Activated CD4-positive, alpha-beta memory T cell treated with anti-CD3 and anti-CD28 coated beads for 36 hours (primary cell): Measurements from ENCODE around the gene TCF7L1. TPM values are rescaled to one million over a fixed set of nuclear protein-coding genes. Genes with fewer than 3 reads are reported as not detected.

Source experiments
- CTCF ChIA-PET: fragments of 350-600 bp; sonication (Branson Sonifier 250); formaldehyde crosslinking; loops from one replicate; lab custom pipeline; 2021; ENCODE audit warnings: antibody characterized with exemption, inconsistent platforms; lab: Charles Lee
- POLR2A ChIA-PET: fragments of 350-600 bp; sonication (Branson Sonifier 250); formaldehyde crosslinking; loops from one replicate; lab custom pipeline; 2021; ENCODE audit warnings: antibody characterized with exemption; lab: Charles Lee
- DNase-seq: peaks from one replicate; pipeline ENCODE4 v3.0.0-alpha.2; 2020
- H3K27ac Mint-ChIP-seq: one replicate; pipeline ENCODE4 v1.8.0; 2021; ENCODE audit warnings: mixed read lengths
- H3K27me3 Mint-ChIP-seq: one replicate; pipeline ENCODE4 v1.8.0; 2021; ENCODE audit warnings: mixed read lengths
- H3K36me3 Mint-ChIP-seq: one replicate; pipeline ENCODE4 v1.8.0; 2021; ENCODE audit warnings: mixed read lengths
- H3K4me1 Mint-ChIP-seq: one replicate; pipeline ENCODE4 v1.8.0; 2021; ENCODE audit warnings: low read depth, mixed read lengths
- H3K4me3 Mint-ChIP-seq: one replicate; pipeline ENCODE4 v1.8.0; 2021; ENCODE audit warnings: mild to moderate bottlenecking, mixed read lengths
- H3K9me3 Mint-ChIP-seq: one replicate; pipeline ENCODE4 v1.8.0; 2021; ENCODE audit warnings: mixed read lengths
- intact Hi-C: fragments of 100-400 bp; cut with micrococcal nuclease; formaldehyde crosslinking; loops from one replicate; pipeline ENCODE4 v1.15.1; 2023
- total RNA-seq, 2 experiments: library from RNA; stranded (reverse); gene quantifications; one replicate each; pipeline ENCODE4 v1.2.3, GENCODE V29; 2021

Gene TCF7L1
- total RNA-seq, 2 experiments from 2014 or later, result 0.07 TPM; not detected in 1

GRCh38 chr2:85133751-85134254, 611 bp downstream of the TCF7L1 start:
- peak; percentile 27 for DNase-seq
- no peaks in the 10 kb centered on the region for H3K9me3 Mint-ChIP-seq
- no peak overlapping the region for H3K27ac Mint-ChIP-seq
- peaks cover 1% of the 10 kb centered on the region for H3K36me3 Mint-ChIP-seq
- H3K4me1 Mint-ChIP-seq, result peaks cover 4% of the 10 kb centered on the region
- H3K27me3 Mint-ChIP-seq, result peaks cover 48% of the 10 kb centered on the region
- intact Hi-C loops, result loop anchor here (2.0 to 5.0 kb wide), 3 partner anchors 67 to 207 kb away; no protein-coding TSS in a partner anchor
- CTCF ChIA-PET, result interaction anchor here (0.9 to 2.0 kb wide), 3 partner anchors 8 to 166 kb away, joined by 3 to 6 read pairs (median 3); no protein-coding TSS in a partner anchor
- POLR2A ChIA-PET, result no interaction called here
- peak overlapping the region; percentile 50 for H3K4me3 Mint-ChIP-seq

- CTCF ChIA-PET, result interaction anchor here (0.7 to 2.0 kb wide), 3 partner anchors 9 to 166 kb away, joined by 3 to 6 read pairs (median 3); no protein-coding TSS in a partner anchor
- H3K27ac Mint-ChIP-seq, result no peak overlapping the region
- H3K4me1 Mint-ChIP-seq, result peaks cover 4% of the 10 kb centered on the region
- H3K4me3 Mint-ChIP-seq, result peak overlapping the region; percentile 12
- peak; percentile 19 for DNase-seq
- H3K9me3 Mint-ChIP-seq, result no peaks in the 10 kb centered on the region
- H3K27me3 Mint-ChIP-seq, result peaks cover 48% of the 10 kb centered on the region
- H3K36me3 Mint-ChIP-seq, result peaks cover 1% of the 10 kb centered on the region
- POLR2A ChIA-PET, result no interaction called here
- intact Hi-C loops, result loop anchor here (5.0 kb wide), 2 partner anchors 168 to 207 kb away; no protein-coding TSS in a partner anchor
Observed at GRCh38 chr2:85134255-85134895, 1.2 kb downstream of the TCF7L1 start.

GRCh38 chr2:85134896-85135659, 1.9 kb downstream of the TCF7L1 start:
- no peak for DNase-seq
- intact Hi-C loops, result loop anchor here (5.0 kb wide), 2 partner anchors 167 to 208 kb away; no protein-coding TSS in a partner anchor
- Mint-ChIP-seq H3K4me3 (peak overlapping the region; percentile 12), H3K36me3 (no peaks in the 10 kb centered on the region), H3K9me3 (no peaks in the 10 kb centered on the region), H3K4me1 (peaks cover 4% of the 10 kb centered on the region), H3K27ac (no peak overlapping the region), H3K27me3 (peaks cover 50% of the 10 kb centered on the region)
- CTCF ChIA-PET, result interaction anchor here (0.7 to 0.8 kb wide), 2 partner anchors 68 to 165 kb away, joined by 3 read pairs; no protein-coding TSS in a partner anchor
- POLR2A ChIA-PET, result no interaction called here

GRCh38 chr2:85135660-85135914, 2.4 kb downstream of the TCF7L1 start:
- no peak overlapping the region for H3K27ac Mint-ChIP-seq
- H3K27me3 Mint-ChIP-seq, result peaks cover 47% of the 10 kb centered on the region
- H3K9me3 Mint-ChIP-seq, result no peaks in the 10 kb centered on the region
- no peak for DNase-seq
- CTCF ChIA-PET, result interaction anchor here (0.8 kb wide), 1 partner anchor 165 kb away, joined by 3 read pairs; no protein-coding TSS in a partner anchor
- POLR2A ChIA-PET, result no interaction called here
- peaks cover 4% of the 10 kb centered on the region for H3K4me1 Mint-ChIP-seq
- H3K36me3 Mint-ChIP-seq, result no peaks in the 10 kb centered on the region
- intact Hi-C loops, result no loop called here
- no peak overlapping the region for H3K4me3 Mint-ChIP-seq

- Mint-ChIP-seq H3K27ac (no peak overlapping the region), H3K9me3 (no peaks in the 10 kb centered on the region), H3K4me1 (peaks cover 2% of the 10 kb centered on the region), H3K27me3 (peaks cover 46% of the 10 kb centered on the region), H3K4me3 (no peak overlapping the region), H3K36me3 (no peaks in the 10 kb centered on the region)
- intact Hi-C loops, result no loop called here
- POLR2A ChIA-PET, result no interaction called here
- DNase-seq, result no peak
- CTCF ChIA-PET, result no interaction called here
Observed at GRCh38 chr2:85137156-85137555, 4.0 kb downstream of the TCF7L1 start.

- intact Hi-C loops, result no loop called here
- no peak overlapping the region for H3K4me3 Mint-ChIP-seq
- peaks cover 30% of the 10 kb centered on the region for H3K27me3 Mint-ChIP-seq
- H3K27ac Mint-ChIP-seq, result no peak overlapping the region
- H3K36me3 Mint-ChIP-seq, result no peaks in the 10 kb centered on the region
- ChIA-PET POLR2A (no interaction called here), CTCF (interaction anchor here (0.9 to 1.2 kb wide), 4 partner anchors 9 to 218 kb away, joined by 3 read pairs; partner anchors contain the start of gene TCF7L1)
- no peak for DNase-seq
- H3K9me3 Mint-ChIP-seq, result no peaks in the 10 kb centered on the region
- H3K4me1 Mint-ChIP-seq, result no peaks in the 10 kb centered on the region
Observed at GRCh38 chr2:85143463-85144082, 10.4 kb downstream of the TCF7L1 start.

- DNase-seq, result no peak
- ChIA-PET CTCF (no interaction called here), POLR2A (interaction anchor here (0.6 to 0.7 kb wide), 2 partner anchors 127 to 526 kb away, joined by 3 read pairs; no protein-coding TSS in a partner anchor)
- H3K36me3 Mint-ChIP-seq, result no peaks in the 10 kb centered on the region
- no peaks in the 10 kb centered on the region for H3K9me3 Mint-ChIP-seq
- no peak overlapping the region for H3K27ac Mint-ChIP-seq
- peaks cover 23% of the 10 kb centered on the region for H3K27me3 Mint-ChIP-seq
- no peak overlapping the region for H3K4me3 Mint-ChIP-seq
- intact Hi-C loops, result no loop called here
- H3K4me1 Mint-ChIP-seq, result no peaks in the 10 kb centered on the region
Observed at GRCh38 chr2:85145116-85145820, 12.1 kb downstream of the TCF7L1 start.

GRCh38 chr2:85148190-85148589, 15.0 kb downstream of the TCF7L1 start:
- no peaks in the 10 kb centered on the region for H3K9me3 Mint-ChIP-seq
- no peaks in the 10 kb centered on the region for H3K36me3 Mint-ChIP-seq
- intact Hi-C loops, result no loop called here
- peaks cover 11% of the 10 kb centered on the region for H3K27me3 Mint-ChIP-seq
- no peak overlapping the region for H3K27ac Mint-ChIP-seq
- DNase-seq, result no peak
- no peak overlapping the region for H3K4me3 Mint-ChIP-seq
- POLR2A ChIA-PET, result no interaction called here
- CTCF ChIA-PET, result no interaction called here
- no peaks in the 10 kb centered on the region for H3K4me1 Mint-ChIP-seq

- ChIA-PET POLR2A (no interaction called here), CTCF (interaction anchor here (0.8 kb wide), 1 partner anchor 93 kb away, joined by 3 read pairs; no protein-coding TSS in a partner anchor)
- no peak for DNase-seq
- no peak overlapping the region for H3K27ac Mint-ChIP-seq
- H3K27me3 Mint-ChIP-seq, result peaks cover 1% of the 10 kb centered on the region
- H3K4me1 Mint-ChIP-seq, result no peaks in the 10 kb centered on the region
- intact Hi-C loops, result no loop called here
- H3K36me3 Mint-ChIP-seq, result no peaks in the 10 kb centered on the region
- H3K4me3 Mint-ChIP-seq, result no peak overlapping the region
- no peaks in the 10 kb centered on the region for H3K9me3 Mint-ChIP-seq
Observed at GRCh38 chr2:85151026-85151425, 17.8 kb downstream of the TCF7L1 start.

- ChIA-PET CTCF (no interaction called here), POLR2A (no interaction called here)
- Mint-ChIP-seq H3K27ac (no peak overlapping the region), H3K27me3 (no peaks in the 10 kb centered on the region), H3K9me3 (no peaks in the 10 kb centered on the region), H3K36me3 (no peaks in the 10 kb centered on the region), H3K4me3 (no peak overlapping the region), H3K4me1 (no peaks in the 10 kb centered on the region)
- intact Hi-C loops, result no loop called here
- DNase-seq, result no peak
Observed at GRCh38 chr2:85152895-85153294, 19.7 kb downstream of the TCF7L1 start.

GRCh38 chr2:85154048-85154753, 21.0 kb downstream of the TCF7L1 start:
- intact Hi-C loops, result no loop called here
- POLR2A ChIA-PET, result no interaction called here
- H3K9me3 Mint-ChIP-seq, result no peaks in the 10 kb centered on the region
- no peaks in the 10 kb centered on the region for H3K36me3 Mint-ChIP-seq
- H3K4me1 Mint-ChIP-seq, result no peaks in the 10 kb centered on the region
- H3K27me3 Mint-ChIP-seq, result no peaks in the 10 kb centered on the region
- H3K4me3 Mint-ChIP-seq, result no peak overlapping the region
- no peak for DNase-seq
- no peak overlapping the region for H3K27ac Mint-ChIP-seq
- CTCF ChIA-PET, result no interaction called here
